ENCODE results near the gene OPA3.

DNA sequence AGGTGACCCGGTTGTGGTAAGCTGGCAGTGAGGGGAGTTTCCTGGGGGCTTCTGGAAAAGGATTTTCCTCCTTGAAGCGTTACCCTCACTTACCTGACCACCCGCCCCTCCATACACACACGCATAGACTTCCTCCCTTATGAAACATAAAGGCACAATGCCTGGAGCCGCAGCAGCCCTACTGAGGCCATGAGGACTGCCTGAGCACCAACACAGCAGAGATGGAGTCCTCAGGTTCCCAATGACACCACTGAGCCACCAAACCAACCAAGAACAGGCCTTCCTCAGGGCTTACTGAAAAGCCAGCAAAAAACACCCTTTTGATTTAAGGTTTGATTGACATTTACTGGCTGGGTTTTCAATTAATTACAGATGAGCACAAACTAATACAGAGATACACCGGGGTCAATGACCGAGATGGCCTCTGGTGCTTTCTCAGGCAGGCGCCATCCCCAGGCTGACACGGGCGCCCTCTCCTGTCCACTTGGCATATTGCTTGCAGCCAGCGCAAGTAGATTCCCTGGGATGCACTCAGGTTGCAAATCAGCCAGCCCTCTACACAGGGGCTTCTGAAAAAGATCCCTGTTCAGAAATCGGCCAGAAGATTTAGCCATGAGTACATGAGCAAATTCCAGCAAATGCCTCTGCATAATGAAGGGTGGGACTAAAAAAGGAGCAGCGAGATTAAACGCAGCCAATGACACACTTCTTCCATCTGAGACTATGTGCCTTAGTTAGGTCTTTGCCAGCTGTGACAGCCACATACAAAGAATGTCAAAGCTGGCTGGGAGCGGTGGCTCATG, 14.8 kb downstream of the OPA3 start:
- no peak for TF ChIP-seq EZH2 (IDR thresholded peaks at IDR 0.05; ENCODE audit: low read length)
- TF ChIP-seq, protein P1, sequence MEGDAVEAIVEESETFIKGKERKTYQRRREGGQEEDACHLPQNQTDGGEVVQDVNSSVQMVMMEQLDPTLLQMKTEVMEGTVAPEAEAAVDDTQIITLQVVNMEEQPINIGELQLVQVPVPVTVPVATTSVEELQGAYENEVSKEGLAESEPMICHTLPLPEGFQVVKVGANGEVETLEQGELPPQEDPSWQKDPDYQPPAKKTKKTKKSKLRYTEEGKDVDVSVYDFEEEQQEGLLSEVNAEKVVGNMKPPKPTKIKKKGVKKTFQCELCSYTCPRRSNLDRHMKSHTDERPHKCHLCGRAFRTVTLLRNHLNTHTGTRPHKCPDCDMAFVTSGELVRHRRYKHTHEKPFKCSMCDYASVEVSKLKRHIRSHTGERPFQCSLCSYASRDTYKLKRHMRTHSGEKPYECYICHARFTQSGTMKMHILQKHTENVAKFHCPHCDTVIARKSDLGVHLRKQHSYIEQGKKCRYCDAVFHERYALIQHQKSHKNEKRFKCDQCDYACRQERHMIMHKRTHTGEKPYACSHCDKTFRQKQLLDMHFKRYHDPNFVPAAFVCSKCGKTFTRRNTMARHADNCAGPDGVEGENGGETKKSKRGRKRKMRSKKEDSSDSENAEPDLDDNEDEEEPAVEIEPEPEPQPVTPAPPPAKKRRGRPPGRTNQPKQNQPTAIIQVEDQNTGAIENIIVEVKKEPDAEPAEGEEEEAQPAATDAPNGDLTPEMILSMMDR (optimal IDR thresholded peaks at IDR 0.05 in 1 of 3, IDR thresholded peaks at IDR 0.05 in 1 of 3, conservative IDR thresholded peaks at IDR 0.05 in 1 of 3; ENCODE audit: extremely low read depth in 1 of 3, insufficient read depth in 2 of 3, low read length in 3 of 3): peak; percentile 85 to 96 (median 94)

Data from keratinocyte (primary cell).